H1 (cell line): ENCODE results near the gene UPB1. TPM values are rescaled to one million over a fixed set of nuclear protein-coding genes. Genes with fewer than 3 reads are reported as not detected.

ENCODE experiments used
- EGR1 ChIP-seq: IDR thresholded peaks from 2 replicates; pipeline ENCODE4 v1.6.1; 2011; ENCODE audit warnings: low read depth, low read length, borderline replicate concordance
- polyA plus RNA-seq, 7 experiments: library from polyadenylated mRNA; depleted of rRNA in 3 of 7; stranded (reverse) in 5 of 7; unstranded in 2 of 7; fragments of >200 nt in 5 of 7; fragments of 200-250 nt in 2 of 7; gene quantifications; 1 replicate in 5 of 7; 2 replicates in 1 of 7; 4 replicates in 1 of 7; pipeline versions ENCODE4 v1.2.1 to v1.2.3, GENCODE V29; 2011 to 2013; ENCODE audit warnings: missing spikeins in 2 of 7, mixed read lengths in 2 of 7
- total RNA-seq: library from RNA; stranded (reverse); fragmentation: NEBNext Ultra II Directional; extraction: Animal tissue kit (Norgen Biotek cat#: 25700); gene quantifications from 2 replicates; pipeline ENCODE4 v1.2.1, GENCODE V29; 2021
- TF ChIP-seq, protein P1 (sequence below): fragments of 300-600 bp; sonication (generic); IDR thresholded peaks from 2 replicates; pipeline ENCODE4 v1.7.1; 2012; ENCODE audit warnings: low read length, moderate library complexity, mild to moderate bottlenecking, inconsistent platforms; ENCODE audit not compliant: insufficient replicate concordance

The UPB1 gene
- total and polyA plus RNA-seq, 2 of the 8 experiments (the other 6 are each of a cell fraction or from before 2014, with no cell fraction given), result 0.09 TPM; not detected in 1

DNA sequence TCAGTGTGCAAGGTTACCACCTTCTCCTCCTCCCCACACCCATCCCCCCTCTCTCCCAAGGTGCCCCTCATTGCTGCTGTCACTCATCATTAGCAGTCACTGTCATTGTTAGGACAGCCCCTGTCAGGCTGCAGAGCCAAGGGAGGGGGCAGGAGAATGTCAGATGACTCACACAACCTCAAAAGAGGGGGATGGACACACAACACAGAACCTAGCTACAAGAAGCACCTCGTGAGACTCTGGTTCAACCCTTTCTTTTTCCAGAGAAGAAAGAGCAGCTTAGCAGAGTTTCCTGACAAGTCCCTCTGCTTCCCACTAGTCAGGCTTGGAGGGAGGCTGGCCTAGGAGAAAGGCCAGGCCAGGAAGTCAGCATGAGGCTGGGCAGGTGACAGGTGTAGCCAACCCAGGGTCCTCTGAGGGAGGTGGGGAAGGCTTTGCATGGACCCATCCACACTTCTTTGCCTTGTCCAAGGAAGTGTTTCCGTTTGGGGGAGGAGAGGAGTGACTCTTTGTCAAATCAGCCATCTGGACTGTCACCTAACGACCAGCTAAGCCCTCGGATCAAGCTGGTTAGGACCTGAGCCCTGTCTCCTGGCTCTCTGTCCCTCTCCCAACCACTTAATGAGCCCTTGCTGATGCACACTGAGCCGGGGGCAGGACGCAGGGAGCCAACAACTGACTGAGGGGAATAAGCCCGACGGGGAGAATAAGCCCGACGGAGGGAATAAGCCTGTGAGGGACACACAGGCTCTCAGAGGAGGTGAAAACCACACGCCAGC is 49.5 kb upstream of the UPB1 start (continued):
- TF ChIP-seq, protein P1, sequence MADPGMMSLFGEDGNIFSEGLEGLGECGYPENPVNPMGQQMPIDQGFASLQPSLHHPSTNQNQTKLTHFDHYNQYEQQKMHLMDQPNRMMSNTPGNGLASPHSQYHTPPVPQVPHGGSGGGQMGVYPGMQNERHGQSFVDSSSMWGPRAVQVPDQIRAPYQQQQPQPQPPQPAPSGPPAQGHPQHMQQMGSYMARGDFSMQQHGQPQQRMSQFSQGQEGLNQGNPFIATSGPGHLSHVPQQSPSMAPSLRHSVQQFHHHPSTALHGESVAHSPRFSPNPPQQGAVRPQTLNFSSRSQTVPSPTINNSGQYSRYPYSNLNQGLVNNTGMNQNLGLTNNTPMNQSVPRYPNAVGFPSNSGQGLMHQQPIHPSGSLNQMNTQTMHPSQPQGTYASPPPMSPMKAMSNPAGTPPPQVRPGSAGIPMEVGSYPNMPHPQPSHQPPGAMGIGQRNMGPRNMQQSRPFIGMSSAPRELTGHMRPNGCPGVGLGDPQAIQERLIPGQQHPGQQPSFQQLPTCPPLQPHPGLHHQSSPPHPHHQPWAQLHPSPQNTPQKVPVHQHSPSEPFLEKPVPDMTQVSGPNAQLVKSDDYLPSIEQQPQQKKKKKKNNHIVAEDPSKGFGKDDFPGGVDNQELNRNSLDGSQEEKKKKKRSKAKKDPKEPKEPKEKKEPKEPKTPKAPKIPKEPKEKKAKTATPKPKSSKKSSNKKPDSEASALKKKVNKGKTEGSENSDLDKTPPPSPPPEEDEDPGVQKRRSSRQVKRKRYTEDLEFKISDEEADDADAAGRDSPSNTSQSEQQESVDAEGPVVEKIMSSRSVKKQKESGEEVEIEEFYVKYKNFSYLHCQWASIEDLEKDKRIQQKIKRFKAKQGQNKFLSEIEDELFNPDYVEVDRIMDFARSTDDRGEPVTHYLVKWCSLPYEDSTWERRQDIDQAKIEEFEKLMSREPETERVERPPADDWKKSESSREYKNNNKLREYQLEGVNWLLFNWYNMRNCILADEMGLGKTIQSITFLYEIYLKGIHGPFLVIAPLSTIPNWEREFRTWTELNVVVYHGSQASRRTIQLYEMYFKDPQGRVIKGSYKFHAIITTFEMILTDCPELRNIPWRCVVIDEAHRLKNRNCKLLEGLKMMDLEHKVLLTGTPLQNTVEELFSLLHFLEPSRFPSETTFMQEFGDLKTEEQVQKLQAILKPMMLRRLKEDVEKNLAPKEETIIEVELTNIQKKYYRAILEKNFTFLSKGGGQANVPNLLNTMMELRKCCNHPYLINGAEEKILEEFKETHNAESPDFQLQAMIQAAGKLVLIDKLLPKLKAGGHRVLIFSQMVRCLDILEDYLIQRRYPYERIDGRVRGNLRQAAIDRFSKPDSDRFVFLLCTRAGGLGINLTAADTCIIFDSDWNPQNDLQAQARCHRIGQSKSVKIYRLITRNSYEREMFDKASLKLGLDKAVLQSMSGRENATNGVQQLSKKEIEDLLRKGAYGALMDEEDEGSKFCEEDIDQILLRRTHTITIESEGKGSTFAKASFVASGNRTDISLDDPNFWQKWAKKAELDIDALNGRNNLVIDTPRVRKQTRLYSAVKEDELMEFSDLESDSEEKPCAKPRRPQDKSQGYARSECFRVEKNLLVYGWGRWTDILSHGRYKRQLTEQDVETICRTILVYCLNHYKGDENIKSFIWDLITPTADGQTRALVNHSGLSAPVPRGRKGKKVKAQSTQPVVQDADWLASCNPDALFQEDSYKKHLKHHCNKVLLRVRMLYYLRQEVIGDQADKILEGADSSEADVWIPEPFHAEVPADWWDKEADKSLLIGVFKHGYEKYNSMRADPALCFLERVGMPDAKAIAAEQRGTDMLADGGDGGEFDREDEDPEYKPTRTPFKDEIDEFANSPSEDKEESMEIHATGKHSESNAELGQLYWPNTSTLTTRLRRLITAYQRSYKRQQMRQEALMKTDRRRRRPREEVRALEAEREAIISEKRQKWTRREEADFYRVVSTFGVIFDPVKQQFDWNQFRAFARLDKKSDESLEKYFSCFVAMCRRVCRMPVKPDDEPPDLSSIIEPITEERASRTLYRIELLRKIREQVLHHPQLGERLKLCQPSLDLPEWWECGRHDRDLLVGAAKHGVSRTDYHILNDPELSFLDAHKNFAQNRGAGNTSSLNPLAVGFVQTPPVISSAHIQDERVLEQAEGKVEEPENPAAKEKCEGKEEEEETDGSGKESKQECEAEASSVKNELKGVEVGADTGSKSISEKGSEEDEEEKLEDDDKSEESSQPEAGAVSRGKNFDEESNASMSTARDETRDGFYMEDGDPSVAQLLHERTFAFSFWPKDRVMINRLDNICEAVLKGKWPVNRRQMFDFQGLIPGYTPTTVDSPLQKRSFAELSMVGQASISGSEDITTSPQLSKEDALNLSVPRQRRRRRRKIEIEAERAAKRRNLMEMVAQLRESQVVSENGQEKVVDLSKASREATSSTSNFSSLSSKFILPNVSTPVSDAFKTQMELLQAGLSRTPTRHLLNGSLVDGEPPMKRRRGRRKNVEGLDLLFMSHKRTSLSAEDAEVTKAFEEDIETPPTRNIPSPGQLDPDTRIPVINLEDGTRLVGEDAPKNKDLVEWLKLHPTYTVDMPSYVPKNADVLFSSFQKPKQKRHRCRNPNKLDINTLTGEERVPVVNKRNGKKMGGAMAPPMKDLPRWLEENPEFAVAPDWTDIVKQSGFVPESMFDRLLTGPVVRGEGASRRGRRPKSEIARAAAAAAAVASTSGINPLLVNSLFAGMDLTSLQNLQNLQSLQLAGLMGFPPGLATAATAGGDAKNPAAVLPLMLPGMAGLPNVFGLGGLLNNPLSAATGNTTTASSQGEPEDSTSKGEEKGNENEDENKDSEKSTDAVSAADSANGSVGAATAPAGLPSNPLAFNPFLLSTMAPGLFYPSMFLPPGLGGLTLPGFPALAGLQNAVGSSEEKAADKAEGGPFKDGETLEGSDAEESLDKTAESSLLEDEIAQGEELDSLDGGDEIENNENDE, result no peak
- no peak for TF ChIP-seq EGR1
